ENCODE measurements around the gene ZNF160.
"Not testable (repeated sequence)": the region's sequence is repeated elsewhere in the genome, so short reads cannot be mapped to it uniquely, and the experiment has no call there.

ZNF160 gene

GRCh38 chr19:53091413-53092254, 11.6 kb downstream of the ZNF160 start:
- no peak for DNase-seq

GRCh38 chr19:53088091-53088490, 15.1 kb downstream of the ZNF160 start:
- no peak for DNase-seq

- DNase-seq, result no peak
These were observed 16.3 kb downstream of the ZNF160 start for GRCh38 chr19:53086949-53087348.

- DNase-seq, result no peak
These were observed 17.7 kb downstream of the ZNF160 start for GRCh38 chr19:53085496-53085895.

- DNase-seq, result no peak
These were observed 20.3 kb downstream of the ZNF160 start for GRCh38 chr19:53082929-53083328.

- DNase-seq, result no peak
These were observed 23.8 kb downstream of the ZNF160 start for GRCh38 chr19:53079313-53079924.

- DNase-seq, result no peak
These were observed 24.6 kb downstream of the ZNF160 start for GRCh38 chr19:53078668-53079067.

- peak in 1 of 2 donors; percentile 18 for DNase-seq
These were observed 26.2 kb downstream of the ZNF160 start for GRCh38 chr19:53076984-53077383.

GRCh38 chr19:53068834-53069233, 34.4 kb downstream of the ZNF160 start:
- DNase-seq, result no peak

- DNase-seq, result no peak
These were observed 35.0 kb downstream of the ZNF160 start for GRCh38 chr19:53068199-53068598.

- no peak for DNase-seq
These were observed 45.2 kb downstream of the ZNF160 start for GRCh38 chr19:53057904-53058580.

- no peak for DNase-seq
These were observed 48.1 kb downstream of the ZNF160 start for GRCh38 chr19:53055117-53055516.

GRCh38 chr19:53047379-53047778, 55.8 kb downstream of the ZNF160 start:
- no peak for DNase-seq

GRCh38 chr19:53045536-53045935, 57.7 kb downstream of the ZNF160 start:
- no peak for DNase-seq

- DNase-seq, result no peak
These were observed 61.9 kb downstream of the ZNF160 start for GRCh38 chr19:53041366-53041765.

- no peak for DNase-seq
These were observed 65.8 kb downstream of the ZNF160 start for GRCh38 chr19:53037101-53038097.

GRCh38 chr19:53034948-53035675, 68.1 kb downstream of the ZNF160 start:
- no peak for DNase-seq

- DNase-seq, result no peak
These were observed 69.2 kb downstream of the ZNF160 start for GRCh38 chr19:53034054-53034453.

GRCh38 chr19:53028306-53028705, 74.9 kb downstream of the ZNF160 start:
- DNase-seq, result not testable (repeated sequence)

GRCh38 chr19:53019684-53020083, 83.5 kb downstream of the ZNF160 start:
- DNase-seq, result no peak

Measured in inflammatory macrophage treated with lipopolysaccharide for 1 hour (primary cell).